NCI-H526 treated with DMSO at 0.1 percent for 48 hours (cell line): ENCODE data around the gene ANKRD53.
A peak's percentile ranks its signal among the peaks of the same experiment; 100 is the strongest.

Experiments
- DNase-seq: peaks from one replicate; lab custom pipeline; 2025; lab: John Stamatoyannopoulos, UW

ANKRD53 gene

DNA sequence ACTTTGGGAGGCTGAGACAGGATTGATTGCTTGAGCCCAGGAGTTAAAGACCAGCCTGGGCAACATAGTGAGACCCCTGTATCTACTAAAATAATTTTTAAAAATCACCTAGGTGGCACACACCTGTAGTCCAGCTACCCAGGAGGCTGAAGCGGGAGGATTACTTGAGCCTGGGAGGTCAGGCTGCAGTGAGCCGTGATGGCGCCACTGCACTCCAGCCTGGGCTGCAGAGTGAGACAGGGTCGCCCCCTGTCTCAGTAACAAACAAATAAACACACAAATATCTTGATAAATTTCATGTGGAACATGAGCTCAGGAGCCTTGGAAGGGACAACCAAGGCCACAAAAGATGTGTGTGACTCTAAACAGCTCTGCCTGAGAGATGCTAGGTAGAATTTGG lies 11.7 kb upstream of the ANKRD53 start:
- no peak for DNase-seq

DNA sequence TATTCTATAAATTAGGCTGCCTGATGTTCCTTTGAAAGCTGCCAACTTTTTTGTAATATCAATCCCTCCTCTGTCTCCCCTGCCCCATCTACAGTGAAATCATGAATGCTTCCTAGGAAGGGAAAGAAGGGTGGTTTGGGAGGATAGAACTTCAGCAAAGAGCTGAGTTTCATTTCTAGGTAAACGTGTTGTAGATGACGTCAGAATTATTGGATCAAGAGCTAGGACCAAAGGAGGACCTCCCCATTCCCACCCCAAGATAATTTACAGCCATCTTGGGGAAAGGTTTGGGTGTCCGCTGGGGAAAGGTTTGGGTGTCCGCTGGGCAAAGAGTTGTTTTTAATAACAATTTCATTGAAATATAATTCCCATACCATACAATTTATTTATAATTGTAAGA lies 11.2 kb upstream of the ANKRD53 start:
- no peak for DNase-seq

DNA sequence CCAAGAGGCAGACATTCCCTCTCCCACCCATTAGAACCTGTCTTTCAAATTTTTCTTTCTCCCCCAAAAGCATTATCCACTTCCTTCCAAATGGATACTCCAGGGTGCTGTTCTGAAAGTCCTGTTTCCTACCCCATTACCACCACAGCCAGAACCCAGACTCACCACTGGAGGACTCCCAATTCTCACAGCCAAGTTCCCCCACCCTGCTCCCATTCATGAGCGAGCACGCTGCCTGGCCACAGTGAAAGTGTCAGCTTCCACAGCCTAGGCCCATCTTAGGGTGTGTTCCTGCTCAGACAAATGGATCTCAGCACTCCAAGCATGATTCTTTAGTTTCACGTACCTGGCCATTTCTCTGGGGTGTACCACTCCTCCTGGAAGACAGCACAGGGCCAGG lies 3.8 kb upstream of the ANKRD53 start:
- no peak for DNase-seq

DNA sequence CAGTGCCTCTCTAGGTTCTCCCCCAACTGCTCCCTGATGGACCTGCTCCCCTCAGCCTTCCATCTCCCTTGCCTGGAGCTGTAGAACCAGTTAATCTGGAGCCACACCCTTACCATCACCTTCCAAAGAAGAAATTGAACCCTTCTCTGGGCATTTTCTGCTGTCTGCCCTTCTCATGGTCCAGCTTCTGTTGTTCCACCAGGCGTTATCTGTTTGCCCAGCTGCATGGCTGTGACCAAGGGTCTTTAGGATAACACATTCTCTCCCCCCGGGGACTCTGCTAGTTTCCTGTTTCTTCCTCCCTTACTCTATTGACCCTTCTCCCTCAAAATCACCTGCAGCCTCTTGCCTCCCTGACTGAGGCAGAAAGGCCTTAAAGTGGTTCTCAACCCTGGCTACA lies 3.2 kb upstream of the ANKRD53 start:
- DNase-seq, result no peak

DNA sequence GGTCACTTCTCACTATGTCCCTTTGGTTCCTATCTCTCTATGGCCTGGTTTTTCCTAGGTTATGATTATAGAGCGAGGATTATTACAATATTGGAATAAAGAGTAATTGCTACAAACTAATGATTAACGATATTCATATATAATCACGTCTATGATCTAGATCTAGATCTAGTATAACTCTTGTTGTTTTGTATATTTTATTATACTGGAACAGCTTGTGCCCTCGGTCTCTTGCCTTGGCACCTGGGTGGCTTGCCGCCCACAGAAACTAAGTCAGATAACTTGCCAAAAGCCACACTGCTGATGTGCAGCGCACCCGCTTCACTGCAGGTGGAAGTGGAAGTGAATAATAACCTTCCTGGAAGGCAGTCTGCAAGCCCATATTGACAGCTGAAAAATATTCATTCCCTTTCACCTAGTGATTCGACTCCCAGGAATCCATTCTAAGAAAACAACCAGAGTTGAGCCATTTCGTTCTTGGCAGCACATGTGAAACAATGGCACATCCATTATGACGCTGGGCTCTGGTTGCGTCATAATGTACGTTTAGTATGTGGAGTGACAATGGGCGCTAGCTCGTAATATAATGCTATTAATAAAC lies 725 bp upstream of the ANKRD53 start:
- no peak for DNase-seq

DNA sequence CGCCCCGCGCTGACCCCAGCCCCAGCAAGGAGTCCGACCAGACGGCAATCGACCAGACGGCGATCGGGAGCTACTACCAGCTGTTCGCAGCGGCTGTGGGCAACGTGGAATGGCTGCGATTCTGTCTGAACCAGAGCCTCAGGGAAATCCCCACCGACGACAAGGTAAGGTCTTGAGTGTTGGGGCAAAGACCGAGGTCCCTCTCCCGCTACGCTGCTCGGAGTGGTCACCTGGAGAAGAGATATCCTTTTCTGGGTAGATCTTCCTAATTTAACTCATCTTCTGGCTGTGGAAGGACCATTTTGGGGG lies 704 bp downstream of the ANKRD53 start:
- no peak for DNase-seq

DNA sequence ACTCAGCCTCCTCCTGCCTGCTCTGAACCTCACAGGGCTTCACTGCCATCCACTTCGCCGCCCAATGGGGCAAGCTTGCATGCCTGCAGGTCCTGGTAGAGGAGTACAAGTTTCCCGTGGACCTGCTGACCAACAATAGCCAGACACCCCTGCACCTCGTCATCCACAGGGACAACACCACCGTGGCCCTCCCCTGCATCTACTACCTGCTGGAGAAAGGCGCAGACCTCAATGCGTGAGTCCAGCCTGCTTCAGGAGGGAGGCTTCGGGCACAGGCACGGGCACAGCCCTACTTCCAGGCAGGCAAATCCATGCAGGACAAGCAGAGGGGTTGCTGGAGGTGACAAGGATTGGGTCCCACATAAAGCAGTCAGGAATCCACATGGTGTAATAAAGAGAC lies 1.2 kb downstream of the ANKRD53 start:
- DNase-seq, result no peak

DNA sequence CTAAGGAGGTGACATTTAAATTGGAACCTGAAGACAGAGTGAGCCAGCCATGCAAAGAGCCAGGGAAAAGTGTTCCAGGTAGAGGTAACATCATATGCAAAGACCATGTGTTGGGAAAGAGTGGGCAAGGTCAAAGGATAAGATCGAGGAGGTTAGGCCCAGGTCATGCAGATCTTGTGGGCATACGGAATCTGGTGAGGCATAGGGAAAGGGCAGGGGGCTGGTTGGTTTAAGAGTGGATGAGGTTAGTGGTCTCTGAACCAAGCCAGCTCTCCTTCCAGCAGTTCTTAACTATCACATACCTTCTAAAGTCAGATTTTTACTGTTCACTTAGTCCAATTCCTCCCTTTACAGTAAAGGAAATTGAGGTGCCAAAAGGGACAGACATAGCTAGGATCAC lies 3.0 kb downstream of the ANKRD53 start:
- DNase-seq, result no peak

DNA sequence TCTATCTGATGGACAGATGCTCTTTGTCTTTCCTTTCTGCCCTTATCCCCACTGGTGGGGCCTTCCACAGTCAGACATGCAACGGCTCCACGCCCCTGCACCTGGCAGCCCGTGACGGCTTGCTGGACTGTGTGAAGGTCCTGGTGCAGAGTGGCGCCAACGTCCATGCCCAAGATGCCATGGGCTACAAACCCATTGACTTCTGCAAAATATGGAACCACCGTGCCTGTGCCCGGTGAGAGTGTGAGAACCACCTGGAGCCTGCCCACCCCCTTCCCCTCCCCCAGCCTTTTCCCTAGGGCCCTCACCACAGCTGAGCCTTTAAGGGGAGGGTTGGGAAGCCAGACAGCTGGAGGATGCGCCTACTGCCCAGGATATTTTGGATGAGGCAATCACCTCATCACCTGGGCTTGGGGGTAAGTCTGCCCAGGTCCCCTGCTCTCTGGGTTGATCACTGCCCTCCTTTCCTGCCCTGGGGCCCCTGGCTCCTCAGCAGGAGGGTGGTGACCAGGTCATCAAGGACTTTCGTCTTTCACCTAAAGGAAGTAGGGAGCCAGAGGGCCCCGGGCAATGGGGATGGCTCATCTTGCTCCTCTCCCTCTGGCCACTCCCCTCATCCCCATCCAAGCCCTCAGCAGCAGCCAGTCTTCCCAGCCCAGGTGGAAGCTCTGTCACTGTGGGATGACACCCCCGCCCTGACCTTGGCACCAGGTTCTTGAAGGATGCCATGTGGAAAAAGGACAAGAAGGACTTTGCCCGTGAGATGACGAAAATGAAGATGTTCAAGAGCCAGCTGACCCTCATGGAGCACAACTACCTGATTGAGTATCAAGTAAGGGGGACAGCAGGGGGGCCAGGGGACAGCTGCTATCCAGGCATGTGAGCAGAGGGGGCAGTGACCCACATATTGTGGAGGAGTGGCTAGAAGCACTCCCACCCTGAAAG lies 3.7 kb downstream of the ANKRD53 start:
- no peak for DNase-seq

DNA sequence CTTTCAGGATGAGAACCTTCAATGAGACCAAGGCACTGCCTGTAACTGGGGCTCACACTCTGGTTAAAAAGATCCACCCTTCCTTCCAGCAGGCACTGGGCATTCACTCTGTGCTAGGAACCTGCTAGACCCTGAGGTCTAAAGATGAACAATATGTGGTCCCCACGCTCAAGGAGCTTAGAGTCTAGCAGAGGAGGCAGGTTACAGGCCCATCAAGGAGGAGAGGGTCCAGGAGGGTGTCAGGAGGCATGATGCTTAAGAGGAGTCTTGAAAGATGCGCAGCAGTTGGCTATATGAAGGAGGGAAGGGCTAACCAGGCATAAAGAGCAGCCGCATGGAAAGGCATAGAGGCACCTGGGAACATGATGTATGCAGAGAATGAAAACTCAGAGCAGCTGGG lies 4.5 kb downstream of the ANKRD53 start:
- no peak for DNase-seq

DNA sequence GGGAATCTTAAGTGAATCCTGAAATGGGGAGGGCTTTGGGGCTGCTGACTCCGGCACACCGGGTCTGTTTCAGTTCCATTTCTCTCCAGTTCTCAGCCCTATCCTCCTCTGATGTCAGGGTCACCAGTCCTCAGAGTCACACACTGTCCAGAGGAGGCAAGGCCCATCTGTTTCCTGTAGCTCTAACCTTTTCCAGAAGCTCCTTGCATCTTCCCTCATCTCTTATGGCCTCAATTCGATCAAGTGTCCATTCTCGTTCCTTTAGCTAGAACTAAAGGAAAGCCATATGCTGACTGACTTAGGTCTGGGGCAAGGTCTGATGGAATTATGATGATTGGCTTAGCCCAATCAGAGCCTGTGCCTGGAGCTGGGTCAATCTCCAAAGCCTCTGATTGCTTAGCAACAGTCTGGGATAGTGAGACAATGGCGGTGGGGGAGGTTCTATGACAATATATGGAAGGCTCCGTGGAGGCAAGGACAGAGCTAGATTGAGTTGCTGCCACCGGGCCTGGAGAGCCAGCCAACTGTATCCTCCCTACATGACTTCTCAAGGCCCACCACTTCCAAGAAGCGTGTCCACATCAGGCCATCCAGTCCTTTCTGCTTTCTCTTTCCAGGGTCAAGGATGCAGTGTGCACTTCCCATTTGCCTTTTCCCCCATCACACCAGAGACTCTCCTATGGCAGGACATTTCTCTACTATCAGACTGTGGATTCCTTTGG lies 5.2 kb downstream of the ANKRD53 start:
- DNase-seq, result no peak

DNA sequence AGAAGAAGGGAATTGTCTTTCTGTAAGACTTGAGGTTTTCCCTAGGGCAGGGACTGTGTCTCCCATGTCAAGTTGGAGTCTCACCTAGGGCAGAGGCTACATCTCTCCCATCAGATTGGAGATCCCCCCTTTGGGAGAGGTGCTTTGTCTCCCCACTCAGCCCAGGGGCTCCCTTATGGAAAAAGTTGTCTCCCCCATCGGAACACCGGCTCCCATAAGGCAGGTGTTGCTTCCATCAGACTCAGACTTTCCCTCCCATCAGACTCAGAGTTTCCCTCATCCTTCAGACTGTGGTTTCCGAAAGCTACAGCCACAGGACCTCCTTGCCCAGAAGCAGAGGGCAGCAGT lies 5.8 kb downstream of the ANKRD53 start:
- DNase-seq, result no peak

DNA sequence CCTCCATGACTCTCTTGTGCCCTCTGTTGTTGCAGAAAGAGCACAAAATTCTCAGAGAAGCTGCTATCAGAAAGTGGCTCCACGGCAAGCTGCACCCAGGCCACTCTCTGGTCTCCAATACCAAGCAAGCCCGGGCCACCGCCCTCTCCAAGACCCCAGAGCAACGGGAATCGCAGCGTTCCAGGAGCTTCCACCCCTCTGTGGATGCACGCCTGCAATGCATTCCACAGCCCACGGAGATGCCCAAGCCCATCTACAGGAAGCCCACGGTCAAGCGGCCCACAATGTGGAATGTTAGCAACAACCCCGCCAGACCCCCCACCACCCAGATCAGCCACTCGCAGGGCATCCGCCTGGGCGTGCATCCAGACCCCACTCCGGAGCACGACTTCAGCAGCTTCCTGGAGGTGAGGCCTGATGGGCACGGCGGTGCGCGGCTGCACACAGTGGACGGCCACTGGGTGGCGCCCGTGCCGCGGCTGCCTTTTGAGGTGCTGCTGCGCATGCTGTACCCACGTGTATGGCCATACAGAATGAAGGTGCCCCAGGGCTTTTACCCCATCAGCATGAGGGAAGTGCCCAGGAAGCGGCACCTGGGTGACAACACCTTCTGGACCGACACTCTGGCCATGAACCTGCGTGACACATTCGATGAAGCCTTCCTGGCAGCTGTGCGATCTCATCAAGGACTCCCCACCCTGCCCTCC lies 6.3 kb downstream of the ANKRD53 start:
- DNase-seq, result peak; percentile 11

DNA sequence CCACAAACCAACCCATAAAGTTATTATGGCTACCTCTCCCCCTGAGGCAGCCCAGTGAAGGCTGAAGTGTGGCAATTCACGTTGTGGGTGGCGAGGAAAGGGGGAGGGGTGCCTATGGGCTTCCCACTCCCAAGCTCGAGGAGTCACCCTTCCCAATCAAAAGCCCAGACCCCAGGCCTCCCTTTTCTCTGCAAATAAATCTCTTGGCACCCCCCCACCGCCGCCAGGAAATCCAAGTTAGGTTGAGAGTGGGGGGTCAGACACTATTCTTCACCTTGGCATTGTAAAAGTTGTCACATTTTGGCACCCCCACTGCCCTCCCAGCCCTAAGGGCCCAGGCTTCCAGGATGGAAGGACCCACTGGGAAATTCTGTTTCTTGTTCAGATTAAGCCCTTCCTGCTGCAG lies 6.9 kb downstream of the ANKRD53 start:
- DNase-seq, result no peak

DNA sequence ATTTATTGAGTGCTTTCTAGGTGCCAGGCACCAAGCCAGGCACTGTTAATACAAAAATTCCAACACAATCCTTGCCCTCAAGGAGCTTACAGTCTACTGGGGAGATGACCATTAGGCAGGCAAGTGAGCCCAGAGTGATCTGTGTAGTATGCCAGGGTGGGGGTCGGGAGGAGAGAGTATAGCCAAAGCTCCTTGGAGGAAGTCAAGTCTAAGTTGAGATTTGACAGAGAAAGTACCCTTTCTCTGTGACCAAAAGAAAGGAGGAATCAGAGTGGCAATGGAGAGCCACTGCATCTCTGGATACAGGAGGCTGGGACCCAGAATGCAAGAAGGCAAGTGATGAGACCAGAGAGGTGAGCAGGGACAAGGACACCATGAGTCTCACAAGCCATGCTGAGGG lies 7.5 kb downstream of the ANKRD53 start:
- no peak for DNase-seq

DNA sequence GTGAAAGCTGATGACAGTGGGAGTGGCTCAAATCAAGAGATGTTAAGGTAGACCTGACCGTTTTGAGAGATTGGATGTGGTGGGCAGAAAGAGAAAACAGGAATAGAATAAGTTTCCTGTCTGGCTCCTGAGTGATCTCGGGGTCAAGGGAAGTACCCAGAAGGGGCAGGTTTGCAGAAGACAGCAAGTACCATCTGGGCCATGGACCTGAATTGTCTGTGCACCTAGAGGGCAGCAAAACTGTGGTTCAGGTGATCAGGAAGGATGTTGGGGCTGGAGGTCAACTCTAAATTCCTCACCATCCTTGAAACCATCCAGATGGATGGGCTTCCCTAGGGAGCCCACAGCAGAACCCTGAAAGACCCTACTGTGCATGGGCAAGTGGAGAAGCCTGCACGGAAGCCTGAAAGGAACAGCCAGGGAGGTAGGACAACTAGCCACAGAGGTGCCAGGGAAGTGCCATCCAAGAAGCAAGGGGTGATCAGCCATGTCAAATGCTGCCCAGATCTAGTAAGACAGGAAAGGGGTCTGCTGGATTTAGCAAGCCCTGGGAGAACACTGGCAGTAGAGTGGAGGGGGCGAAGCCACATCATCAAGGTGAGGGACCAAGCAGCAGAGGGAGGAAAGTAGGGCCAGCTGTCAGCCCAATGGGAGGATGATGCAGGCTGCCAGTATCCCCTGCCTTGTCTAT lies 8.2 kb downstream of the ANKRD53 start:
- no peak for DNase-seq

DNA sequence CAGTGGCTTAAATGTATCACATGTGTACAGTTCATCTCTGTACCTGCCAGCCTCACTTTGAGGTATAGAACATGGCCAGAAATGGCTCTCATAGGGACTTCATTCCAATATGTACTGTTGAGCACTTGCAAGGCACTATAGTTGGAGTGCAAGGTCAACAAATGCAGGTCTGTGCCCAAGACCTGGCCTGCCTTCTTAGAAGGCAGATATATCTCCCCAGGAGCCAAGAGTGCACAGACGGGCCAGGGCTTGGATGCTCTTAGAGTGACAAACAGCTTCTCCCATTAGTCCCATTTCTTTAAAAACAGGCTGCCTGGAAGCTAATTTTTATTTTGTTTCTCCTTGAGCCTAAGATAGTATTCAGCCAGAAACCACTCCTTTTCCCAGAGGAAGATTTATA lies 9.0 kb downstream of the ANKRD53 start:
- DNase-seq, result no peak

DNA sequence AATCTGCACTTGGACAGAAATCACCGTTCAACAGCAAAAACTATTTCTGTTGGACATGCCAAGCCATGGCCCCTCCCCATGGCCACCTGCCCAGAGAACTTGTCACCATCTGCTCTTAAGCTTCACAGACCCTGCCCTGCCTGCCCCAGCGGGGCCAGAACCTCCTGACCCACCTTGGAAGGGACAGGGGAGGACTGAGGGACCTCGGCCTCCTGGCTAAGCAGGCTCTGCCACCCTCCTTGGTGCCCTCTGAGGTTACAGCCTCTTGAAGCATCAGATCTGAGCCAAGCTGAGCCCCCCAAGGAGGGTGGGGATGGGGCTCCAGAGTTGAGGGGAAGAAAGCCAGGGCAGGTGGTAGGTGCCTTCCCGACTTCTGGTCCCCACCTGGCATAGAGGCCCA lies 9.7 kb downstream of the ANKRD53 start:
- no peak for DNase-seq

DNA sequence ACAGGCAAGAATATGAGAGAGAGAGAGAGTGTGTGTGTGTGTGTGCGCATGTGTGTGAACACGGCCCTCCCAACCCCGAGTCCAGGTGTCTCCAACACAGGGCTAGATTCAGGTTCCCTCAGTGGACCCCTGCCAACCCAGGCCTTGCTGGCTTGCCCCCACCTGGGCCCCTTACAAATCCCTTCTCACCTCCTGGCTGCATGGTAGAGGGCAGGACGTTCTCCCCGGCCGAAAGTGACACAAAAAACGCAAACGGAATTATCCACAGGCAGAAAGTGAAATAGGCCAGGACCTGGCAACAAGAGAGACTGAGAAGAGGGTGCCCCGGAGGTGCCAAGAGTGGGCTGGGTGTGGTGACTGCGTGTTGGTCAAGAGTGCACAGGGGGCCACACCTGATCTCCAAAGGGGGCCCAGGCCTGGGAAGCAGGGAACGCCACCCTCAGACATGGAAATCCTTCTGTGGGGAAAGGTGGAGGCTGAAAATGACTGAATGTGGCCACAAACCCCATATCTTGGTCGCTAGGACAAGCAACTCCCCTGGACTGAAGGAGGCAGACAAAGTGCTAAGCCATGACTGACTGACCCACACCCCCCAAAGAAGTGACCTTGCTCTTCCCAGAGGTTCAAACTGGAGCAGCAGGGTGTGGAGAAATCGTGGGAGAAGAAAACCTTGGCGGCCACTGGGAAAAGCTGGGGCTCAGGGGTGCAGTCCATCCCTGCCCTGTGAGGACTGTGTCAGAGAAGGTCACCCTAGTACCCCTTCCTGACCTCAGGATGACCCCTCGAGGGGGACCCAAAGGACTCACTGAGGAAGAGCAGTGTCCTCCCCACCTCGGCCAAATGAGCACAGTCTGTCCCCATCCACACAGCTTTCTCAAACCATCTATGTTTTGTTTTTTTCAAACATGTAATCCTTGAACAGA lies 10.6 kb downstream of the ANKRD53 start:
- DNase-seq, result no peak

DNA sequence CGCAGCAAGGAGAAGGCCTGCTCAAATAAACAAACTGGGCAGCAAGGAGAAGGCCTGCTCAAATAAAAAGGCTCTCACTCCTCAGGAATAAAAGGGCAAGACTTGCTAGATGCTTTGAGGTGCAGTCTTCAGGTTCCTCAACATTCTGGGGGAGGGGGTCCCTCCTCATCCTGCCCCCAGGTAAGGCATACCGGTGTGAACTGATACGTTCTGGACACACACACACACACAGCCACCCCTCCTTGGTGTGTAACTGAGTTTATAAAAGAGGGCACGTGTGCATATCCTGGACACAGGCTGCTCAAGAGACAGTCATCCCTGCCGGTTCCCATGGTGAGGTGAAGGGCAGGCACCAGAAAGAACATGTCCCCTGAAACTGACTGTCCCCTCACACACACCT lies 11.8 kb downstream of the ANKRD53 start:
- DNase-seq, result no peak

DNA sequence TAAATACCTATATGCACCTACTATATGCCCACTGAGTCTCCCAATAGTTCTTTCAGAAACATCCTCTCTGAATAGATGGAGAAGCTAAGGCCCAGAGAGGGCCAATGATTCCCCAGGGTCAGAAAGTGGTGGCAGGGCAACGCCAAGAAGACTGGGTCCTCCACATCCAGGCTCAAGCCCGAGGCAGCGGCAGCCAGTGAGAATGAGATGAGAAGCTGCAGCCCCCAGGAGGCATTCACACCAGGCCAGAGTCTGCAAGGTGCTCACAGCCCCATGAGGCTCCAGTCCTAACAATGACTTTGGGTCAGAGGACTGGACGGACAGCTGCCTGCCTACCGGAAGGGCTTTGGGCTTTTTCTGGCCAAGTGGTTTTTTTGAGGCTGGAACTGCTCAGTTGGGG lies 12.7 kb downstream of the ANKRD53 start:
- DNase-seq, result no peak
